Liver (tissue), 9 donors: ENCODE results near the gene BCL2. TPM values are rescaled to one million over a fixed set of nuclear protein-coding genes. Genes with fewer than 3 reads are reported as not detected.

Experiments used
- DNase-seq: peaks from one replicate; pipeline ENCODE4 v3.0.0-alpha.2; 2017; ENCODE audit warnings: low spot score
- H3K27ac ChIP-seq, 2 donors: one replicate each; pipeline ENCODE4 v1.7.0; 2013; ENCODE audit warnings: inconsistent platforms in 2 of 2, low read length in 2 of 2, control low read depth in 1 of 2, low read depth in 1 of 2, mild to moderate bottlenecking in 1 of 2
- H3K27me3 ChIP-seq, 4 donors: one replicate each; pipeline versions ENCODE4 v1.6.1 to v1.7.0; 2013; ENCODE audit warnings: low read length in 3 of 4, inconsistent platforms in 1 of 4, mild to moderate bottlenecking in 1 of 4, moderate library complexity in 1 of 4; ENCODE audit not compliant: control insufficient read depth in 4 of 4, insufficient read depth in 4 of 4
- H3K36me3 ChIP-seq, 4 donors: one replicate each; pipeline versions ENCODE4 v1.6.1 to v1.7.0; 2013; ENCODE audit warnings: low read length in 3 of 4, mild to moderate bottlenecking in 3 of 4, low read depth in 1 of 4, moderate library complexity in 1 of 4; ENCODE audit not compliant: control insufficient read depth in 4 of 4, insufficient read depth in 3 of 4
- H3K4me1 ChIP-seq, 4 donors: one replicate each; pipeline versions ENCODE4 v1.6.1 to v1.7.0; 2013; ENCODE audit warnings: low read length in 3 of 4, mild to moderate bottlenecking in 3 of 4, moderate library complexity in 1 of 4; ENCODE audit not compliant: control insufficient read depth in 4 of 4, insufficient read depth in 4 of 4
- H3K4me3 ChIP-seq, 3 donors: one replicate each; pipeline versions ENCODE4 v1.6.1 to v1.7.0; 2013; ENCODE audit warnings: low read length in 3 of 3, control low read depth in 1 of 3, low read depth in 1 of 3, mild to moderate bottlenecking in 1 of 3
- H3K9ac ChIP-seq, 2 donors: one replicate each; pipeline ENCODE4 v1.7.0; 2013; ENCODE audit warnings: low read length in 2 of 2, mild to moderate bottlenecking in 2 of 2, moderate library complexity in 2 of 2, control low read depth in 1 of 2, low read depth in 1 of 2
- H3K9me3 ChIP-seq, 4 donors: one replicate each; pipeline versions ENCODE4 v1.6.1 to v1.7.0; 2013; ENCODE audit warnings: low read length in 3 of 4; ENCODE audit not compliant: control insufficient read depth in 4 of 4
- ATF3 ChIP-seq: IDR thresholded peaks from 2 replicates; pipeline ENCODE4 v1.6.1; 2016; ENCODE audit warnings: antibody characterized with exemption
- CTCF ChIP-seq: fragments of 150-350 bp; IDR thresholded peaks from 2 replicates; pipeline ENCODE4 v1.5.1; 2017; ENCODE audit warnings: improper control_type of control experiment, low read depth, low read length; ENCODE audit not compliant: missing input control
- EGR1 ChIP-seq, 2 donors: IDR thresholded peaks; 2 replicates each; pipeline ENCODE4 v1.6.1; 2016 to 2018; ENCODE audit warnings: antibody characterized with exemption in 2 of 2, low read depth in 2 of 2
- FOXA1 ChIP-seq: IDR thresholded peaks from 2 replicates; pipeline ENCODE4 v1.6.1; 2016; ENCODE audit warnings: antibody characterized with exemption
- FOXA2 ChIP-seq: IDR thresholded peaks from 2 replicates; pipeline ENCODE4 v1.6.1; 2016; ENCODE audit warnings: antibody characterized with exemption
- GABPA ChIP-seq, 2 donors: IDR thresholded peaks in 1 of 2; conservative IDR thresholded peaks in 1 of 2; 2 replicates each; pipeline ENCODE4 v1.6.1; 2016; ENCODE audit warnings: antibody characterized with exemption in 2 of 2, mild to moderate bottlenecking in 1 of 2, moderate library complexity in 1 of 2
- HNF4A ChIP-seq, 2 donors: conservative IDR thresholded peaks; 2 replicates each; pipeline ENCODE4 v1.6.1; 2016; ENCODE audit warnings: antibody characterized with exemption in 2 of 2, mild to moderate bottlenecking in 2 of 2
- HNF4G ChIP-seq: IDR thresholded peaks from 2 replicates; pipeline ENCODE4 v1.6.1; 2016; ENCODE audit warnings: antibody characterized with exemption
- JUND ChIP-seq, 2 donors: IDR thresholded peaks; 2 replicates each; pipeline ENCODE4 v1.6.1; 2016; ENCODE audit warnings: antibody characterized with exemption in 2 of 2
- MAX ChIP-seq: IDR thresholded peaks from 2 replicates; pipeline ENCODE4 v1.6.1; 2016; ENCODE audit warnings: antibody characterized with exemption
- RAD21 ChIP-seq, 2 donors: IDR thresholded peaks; 2 replicates each; pipeline ENCODE4 v1.6.1; 2016; ENCODE audit warnings: antibody characterized with exemption in 2 of 2, mild to moderate bottlenecking in 2 of 2
- REST ChIP-seq: IDR thresholded peaks from 2 replicates; pipeline ENCODE4 v1.6.1; 2016; ENCODE audit warnings: antibody characterized with exemption, mild to moderate bottlenecking
- RXRA ChIP-seq, 2 donors: IDR thresholded peaks; 2 replicates each; pipeline ENCODE4 v1.6.1; 2017 to 2018; ENCODE audit warnings: antibody characterized with exemption in 2 of 2, mild to moderate bottlenecking in 1 of 2
- SP1 ChIP-seq: IDR thresholded peaks from 2 replicates; pipeline ENCODE4 v1.6.1; 2018; ENCODE audit warnings: antibody characterized with exemption, mild to moderate bottlenecking
- TAF1 ChIP-seq: conservative IDR thresholded peaks from 2 replicates; pipeline ENCODE4 v1.6.1; 2016; ENCODE audit warnings: antibody characterized with exemption, mild to moderate bottlenecking
- YY1 ChIP-seq: IDR thresholded peaks from 2 replicates; pipeline ENCODE4 v1.6.1; 2016; ENCODE audit warnings: antibody characterized with exemption, mild to moderate bottlenecking
- ZBTB33 ChIP-seq: IDR thresholded peaks from 2 replicates; pipeline ENCODE4 v1.6.1; 2016; ENCODE audit warnings: antibody characterized with exemption
- WGBS: extraction: QIAGEN DNeasy Blood & Tissue Kit; methylation state at CpG from one replicate; pipeline ENCODE4 v1.1.7; 2013; 5-methylcytosine and 5-hydroxymethylcytosine counted together
- polyA plus RNA-seq, 2 donors: library from polyadenylated mRNA; stranded (reverse) in 1 of 2; unstranded in 1 of 2; fragments of 200-250 nt in 1 of 2; fragments of >200 nt in 1 of 2; fragmentation: Nextera tagmentation in 1 of 2; extraction: Ambion mirVana in 1 of 2; gene quantifications; one replicate each; pipeline versions ENCODE4 v1.2.1 to v1.2.3, GENCODE V29; 2013 to 2015
- total RNA-seq, 2 donors: library from RNA; depleted of rRNA; stranded (reverse); fragments of >200 nt; gene quantifications; one replicate each; pipeline ENCODE4 v1.2.3, GENCODE V29; 2014
- donor health status: healthy.
- donor health status: healthy.
- donor health status: healthy.
- donor health status: healthy.
- donor health status: healthy.

BCL2 gene
- total and polyA plus RNA-seq, 4 donors, result 0.40 to 3.9 (median 1.4) TPM

GRCh38 chr18:63331105-63331504 lies 11.5 kb upstream of the BCL2 start (continued):
- TF ChIP-seq HNF4G, result no peak

GRCh38 chr18:63329431-63330145 lies 10.0 kb upstream of the BCL2 start:
- Histone ChIP-seq H3K9ac (no peak overlapping the region), H3K36me3 (peaks cover 3 to 35% (median 27%) of the 10 kb centered on the region in 4 donors), H3K27me3 (no peaks in the 10 kb centered on the region), H3K4me3 (no peak overlapping the region), H3K4me1 (no peaks in the 10 kb centered on the region), H3K27ac (no peak overlapping the region), H3K9me3 (no peaks in the 10 kb centered on the region)
- no peak for TF ChIP-seq FOXA1
- TF ChIP-seq RXRA (IDR thresholded peaks at IDR 0.05), result no peak
- no peak for TF ChIP-seq GABPA (IDR thresholded peaks at IDR 0.05 in 1 of 2, conservative IDR thresholded peaks at IDR 0.05 in 1 of 2)
- no peak for TF ChIP-seq JUND (IDR thresholded peaks at IDR 0.05)
- no peak for TF ChIP-seq SP1
- no peak for TF ChIP-seq TAF1
- no peak for TF ChIP-seq EGR1 (IDR thresholded peaks at IDR 0.05; ENCODE audit: low read depth in 2 of 2)
- TF ChIP-seq ZBTB33, result no peak
- no peak for TF ChIP-seq FOXA2
- no peak for TF ChIP-seq REST
- no peak for TF ChIP-seq RAD21 (IDR thresholded peaks at IDR 0.05)
- no peak for TF ChIP-seq HNF4G
- no peak for TF ChIP-seq HNF4A (conservative IDR thresholded peaks at IDR 0.05)
- TF ChIP-seq YY1, result no peak
- TF ChIP-seq ATF3, result no peak
- no peak for DNase-seq
- 92% methylated on average over 7 of the region's 7 CpGs for WGBS

GRCh38 chr18:63326011-63326410 lies 6.4 kb upstream of the BCL2 start:
- H3K27ac ChIP-seq, result no peak overlapping the region
- peaks cover 0 to 7% (median 1%) of the 10 kb centered on the region in 4 donors for H3K4me1 ChIP-seq
- H3K9ac ChIP-seq, result no peak overlapping the region
- no peak overlapping the region for H3K4me3 ChIP-seq
- no peak for DNase-seq
- WGBS, result 92% methylated on average over 5 of the region's 5 CpGs
- H3K27me3 ChIP-seq, result no peaks in the 10 kb centered on the region
- H3K9me3 ChIP-seq, result no peaks in the 10 kb centered on the region
- TF ChIP-seq TAF1 (no peak), EGR1 (IDR thresholded peaks at IDR 0.05; ENCODE audit: low read depth in 2 of 2) (no peak), HNF4G (no peak), HNF4A (conservative IDR thresholded peaks at IDR 0.05) (no peak), RAD21 (IDR thresholded peaks at IDR 0.05) (no peak), YY1 (no peak), MAX (no peak), CTCF (no peak), FOXA2 (no peak), GABPA (IDR thresholded peaks at IDR 0.05 in 1 of 2, conservative IDR thresholded peaks at IDR 0.05 in 1 of 2) (no peak), REST (no peak)
- peaks cover 0 to 8% (median 6%) of the 10 kb centered on the region in 4 donors for H3K36me3 ChIP-seq
